NOMO-1 (cell line): Measurements from ENCODE around the gene XRCC2.
"Not testable (repeated sequence)": the region's sequence is repeated elsewhere in the genome, so short reads cannot be mapped to it uniquely, and the experiment has no call there.

Experiments
- DNase-seq, 2 experiments: peaks; one replicate each; lab custom pipeline; 2025; ENCODE audit not compliant: unreplicated experiment in 2 of 2; lab: John Stamatoyannopoulos, UW

The XRCC2 gene

DNA sequence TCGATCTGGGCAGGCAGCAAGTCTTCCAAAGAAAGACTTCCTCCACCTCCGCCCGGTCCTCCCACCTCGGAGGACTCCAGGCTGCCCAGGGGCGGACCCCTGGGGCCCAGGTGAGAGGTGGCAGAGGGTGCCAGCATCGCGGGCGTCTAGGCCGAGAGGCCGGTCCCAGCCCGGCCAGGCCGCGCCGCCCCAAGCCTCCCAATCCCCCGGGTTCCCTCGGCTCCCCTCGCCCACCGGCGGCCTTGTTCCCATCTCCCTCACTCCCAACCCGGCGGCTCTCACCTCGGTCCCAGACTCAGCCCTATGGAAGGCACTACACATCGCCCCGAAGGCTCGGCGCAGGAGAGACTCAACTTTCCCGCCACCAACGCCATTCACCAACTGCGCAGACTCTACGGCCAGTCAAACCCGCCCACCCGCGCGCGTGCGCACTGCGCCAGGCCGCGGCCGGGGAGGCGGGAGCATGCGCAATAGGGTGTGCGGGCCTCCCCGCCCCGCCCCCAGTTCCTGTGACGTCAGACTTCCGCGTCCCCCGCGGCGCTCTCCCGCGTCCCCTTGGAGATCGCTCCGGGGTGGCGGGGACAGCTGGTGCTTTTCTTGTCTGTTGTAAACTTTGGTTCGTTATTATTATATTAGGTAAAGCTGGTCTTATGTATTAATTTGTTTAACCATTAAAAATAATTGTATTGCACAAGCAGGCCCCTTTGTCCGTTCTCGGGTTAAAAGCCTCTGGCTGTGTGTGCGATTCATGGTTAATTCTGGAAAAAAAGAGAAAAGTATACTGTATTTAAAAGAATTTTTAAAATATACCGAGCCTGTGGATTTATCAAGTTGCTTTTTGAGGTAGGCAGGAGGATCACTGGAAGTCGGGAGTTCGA is at the start of gene XRCC2:
Gene XRCC2 (minus strand): TSS at position 383 of the 878 bp plus-strand sequence. CDS start 62 bp downstream, at position 321.
- DNase-seq, result peak; percentile 51 to 74

DNA sequence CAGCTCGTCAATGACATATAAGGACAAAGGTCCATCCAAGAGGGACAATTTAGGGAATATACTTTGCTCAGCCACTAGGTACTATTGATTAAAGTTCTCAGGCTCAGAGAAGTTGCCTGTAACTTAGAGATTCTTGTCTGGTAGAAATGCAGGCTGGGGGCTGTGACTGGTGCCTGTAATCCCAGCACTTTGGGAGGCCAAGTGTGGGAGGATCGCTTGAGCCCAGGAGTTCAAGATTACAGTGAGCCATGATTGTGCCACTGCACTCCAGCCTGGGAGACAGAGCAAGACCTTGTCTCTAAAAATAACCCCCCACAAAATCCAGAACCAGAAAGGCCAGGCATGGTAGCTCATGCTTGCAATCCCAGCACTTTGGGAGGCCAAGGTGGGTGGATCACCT is 47.4 kb upstream of the XRCC2 start:
- DNase-seq, result no peak

DNA sequence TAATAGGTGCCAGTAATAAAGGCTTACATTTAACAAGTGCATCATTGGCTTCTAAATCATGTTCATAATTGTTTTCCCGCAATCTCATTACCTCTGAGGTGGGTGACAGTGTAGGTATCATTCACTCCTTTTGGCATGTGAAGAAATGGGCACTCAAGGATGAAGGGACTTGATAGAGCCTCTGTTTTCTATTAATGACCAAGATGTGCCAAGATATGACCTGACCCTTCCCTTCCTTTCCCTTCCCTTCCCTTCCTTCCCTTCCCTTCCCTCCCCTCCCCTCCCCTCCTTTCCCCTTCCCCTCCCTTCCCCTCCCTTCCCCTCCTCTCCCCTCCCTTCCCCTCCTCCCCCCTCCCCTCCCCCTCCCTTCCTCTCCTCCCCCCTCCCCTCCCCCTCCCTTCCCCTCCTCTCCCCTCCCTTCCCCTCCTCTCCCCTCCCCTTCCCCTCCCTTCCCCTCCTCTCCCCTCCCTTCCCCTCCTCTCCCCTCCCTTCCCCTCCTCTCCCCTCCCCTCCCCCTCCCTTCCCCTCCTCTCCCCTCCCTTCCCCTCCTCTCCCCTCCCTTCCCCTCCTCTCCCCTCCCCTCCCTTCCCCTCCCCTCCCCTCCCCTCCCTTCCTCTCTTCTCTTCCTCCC is 36.6 kb upstream of the XRCC2 start:
- DNase-seq, result not testable (repeated sequence)

DNA sequence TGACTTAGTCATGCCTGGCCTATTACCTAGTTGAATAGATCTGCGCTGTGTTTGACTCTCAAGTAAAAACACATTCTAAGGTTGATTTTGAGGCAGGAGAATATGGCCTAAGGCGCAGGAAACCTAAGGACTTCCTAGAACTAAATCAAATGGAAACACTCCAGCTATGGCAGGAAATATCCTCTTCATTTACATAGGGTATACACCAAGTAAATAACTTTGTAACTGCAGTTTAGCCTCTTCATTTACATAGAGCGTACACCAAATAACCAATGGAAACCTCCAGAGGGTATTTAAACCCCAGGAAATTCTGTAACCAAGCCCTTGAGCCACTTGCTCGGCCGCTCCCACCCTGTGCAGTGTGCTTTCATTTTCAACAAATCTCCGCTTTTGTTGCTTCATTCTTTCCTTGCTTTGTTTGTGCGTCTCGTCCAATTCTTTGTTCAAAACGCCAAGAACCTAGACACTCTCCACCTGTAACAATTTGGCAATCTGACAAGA is 35.6 kb upstream of the XRCC2 start:
- no peak for DNase-seq

DNA sequence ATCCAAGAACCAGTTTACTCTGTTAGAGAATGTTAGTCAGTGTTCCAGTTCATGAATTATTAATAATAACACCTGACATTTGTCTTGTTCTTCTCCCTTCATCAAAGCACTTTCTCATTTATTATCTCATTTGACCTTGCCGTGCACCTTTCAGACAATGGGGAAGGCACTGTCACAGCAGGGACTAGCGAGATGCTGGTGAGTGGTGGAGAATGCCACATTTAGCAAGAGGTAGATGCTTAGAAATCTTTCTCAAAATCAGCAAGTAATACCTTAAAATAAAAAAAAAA is 34.2 kb upstream of the XRCC2 start:
- no peak for DNase-seq

DNA sequence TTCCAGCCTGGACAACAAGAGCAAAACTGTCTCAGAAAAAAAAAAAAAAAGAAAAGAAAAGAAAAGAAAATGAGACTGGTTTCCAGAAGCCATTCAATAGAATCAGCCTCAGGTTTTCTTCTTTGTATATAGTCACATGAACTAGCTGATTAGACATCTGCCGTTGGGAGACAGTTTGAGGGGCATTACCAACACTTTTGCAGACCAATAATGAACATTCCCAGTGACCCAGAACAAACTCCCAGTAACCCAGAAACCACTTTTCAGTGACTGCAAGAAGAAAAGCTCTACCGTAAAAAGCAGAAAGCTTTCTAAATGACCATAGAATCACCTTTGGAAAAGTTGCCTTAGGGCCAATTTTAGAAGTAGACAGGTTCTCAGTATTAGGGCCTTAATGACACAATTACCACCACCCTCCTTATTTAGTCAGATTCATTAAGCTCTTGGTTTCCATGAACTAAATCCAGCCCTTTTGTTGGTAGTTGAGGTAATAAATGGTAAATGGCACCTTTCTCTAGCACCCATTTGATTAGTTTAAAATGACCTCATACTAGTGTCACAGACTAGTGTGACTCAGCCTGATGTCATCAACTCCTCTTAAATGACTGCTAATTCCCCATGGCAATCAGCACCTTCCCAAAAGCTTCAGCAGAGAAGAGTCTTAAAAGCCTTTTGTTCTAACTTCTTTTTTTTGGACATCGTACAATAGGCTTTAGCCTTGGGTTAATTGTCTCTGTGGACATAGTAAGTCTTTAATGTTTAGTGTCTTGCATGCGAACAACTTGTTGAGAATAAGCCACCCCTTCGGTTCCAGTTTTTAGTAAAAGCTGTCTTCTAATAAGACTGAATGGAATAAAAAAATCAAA is 33.6 kb upstream of the XRCC2 start:
- DNase-seq, result no peak

DNA sequence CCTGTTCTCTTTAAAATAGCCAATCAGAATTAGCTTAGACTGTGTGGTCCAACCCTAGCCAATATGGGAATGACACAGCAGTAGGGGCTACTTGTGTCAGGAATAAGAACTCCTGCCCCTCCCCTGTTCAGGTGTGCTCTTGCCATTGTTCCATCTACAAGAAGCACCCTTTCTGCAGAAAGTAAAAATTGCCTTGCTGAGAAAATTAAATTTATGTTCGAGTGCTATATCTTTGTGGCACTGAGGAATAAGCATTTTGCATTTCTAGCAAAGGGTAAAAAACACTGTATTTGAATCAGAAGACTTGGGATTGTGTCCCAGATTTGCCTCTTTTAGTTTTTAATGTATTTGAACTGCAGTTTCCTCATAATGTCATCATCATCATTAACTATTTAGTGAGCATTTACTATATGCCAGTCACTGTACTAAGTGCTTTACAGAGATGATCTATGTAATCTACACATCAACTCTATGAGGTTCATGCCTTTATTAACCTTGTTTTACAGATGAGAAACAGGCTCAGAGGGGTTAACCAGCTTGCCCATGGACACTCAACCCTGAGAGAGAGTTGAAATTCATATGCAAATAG is 28.9 kb upstream of the XRCC2 start:
- no peak for DNase-seq

DNA sequence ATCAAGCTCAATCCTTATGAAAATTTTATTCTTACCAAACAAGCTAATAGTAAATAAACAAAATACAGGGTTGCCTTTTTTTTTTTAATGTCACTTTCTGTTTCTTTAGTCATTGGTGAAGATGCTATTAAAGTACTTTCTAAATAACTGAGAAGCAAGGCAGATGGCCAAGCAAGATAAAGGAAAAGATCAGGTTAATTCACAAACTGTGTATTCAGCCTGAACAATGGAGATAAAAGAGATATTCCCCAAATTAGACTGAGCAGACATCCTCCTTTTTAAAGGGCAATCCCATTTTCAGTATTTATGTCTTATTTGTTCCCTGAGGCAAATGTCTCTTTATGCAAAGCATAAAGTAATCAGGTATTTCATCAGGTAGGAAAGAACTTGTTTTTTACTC is 23.1 kb upstream of the XRCC2 start:
- no peak for DNase-seq

DNA sequence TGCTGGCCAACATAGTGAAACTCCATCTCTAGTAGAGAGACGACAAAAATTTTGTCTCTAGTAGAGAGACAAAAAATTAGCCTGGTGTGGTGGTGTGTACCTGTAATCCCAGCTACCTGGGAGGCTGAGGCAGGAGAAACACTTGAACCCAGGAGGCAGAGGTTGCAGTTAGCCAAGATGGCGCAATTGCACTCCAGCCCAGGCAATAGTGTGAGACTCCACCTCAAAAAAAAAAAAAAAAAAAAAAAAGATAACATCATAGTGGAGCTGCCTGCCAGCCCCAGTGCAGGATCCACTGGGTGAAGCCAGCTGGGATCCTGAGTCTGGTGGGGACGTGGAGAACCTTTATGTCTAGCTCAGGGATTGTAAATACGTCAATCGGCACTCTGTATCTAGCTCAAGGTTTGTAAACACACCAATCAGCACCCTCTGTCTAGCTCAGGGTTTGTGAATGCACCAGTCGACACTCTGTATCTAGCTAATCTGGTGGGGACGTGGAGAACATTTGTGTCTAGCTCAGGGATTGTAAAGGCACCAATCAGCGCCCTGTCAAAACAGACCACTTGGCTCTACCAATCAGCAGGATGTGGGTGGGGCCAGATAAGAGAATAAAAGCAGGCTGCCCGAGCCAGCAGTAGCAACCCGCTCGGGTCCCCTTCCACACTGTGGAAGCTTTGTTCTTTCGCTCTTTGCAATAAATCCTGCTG is 21.5 kb upstream of the XRCC2 start:
- not testable (repeated sequence) for DNase-seq

DNA sequence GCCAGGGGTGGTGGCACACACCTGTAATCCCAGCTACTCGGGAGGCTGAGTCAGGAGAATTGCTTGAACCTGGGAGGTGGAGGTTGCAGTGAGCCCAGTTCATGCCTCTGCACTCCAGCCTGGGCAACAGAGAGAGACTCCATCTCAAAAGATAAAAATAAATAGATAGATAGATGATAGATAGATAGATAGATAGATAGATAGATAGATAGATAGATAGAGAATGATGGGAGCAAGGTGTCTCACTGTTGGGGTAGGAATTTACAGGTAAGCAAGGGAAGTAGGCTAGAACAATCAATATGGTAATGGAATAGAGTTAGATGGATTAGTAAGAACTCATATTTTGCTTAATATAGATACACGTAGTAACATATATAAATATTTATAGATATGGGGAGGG is 16.3 kb upstream of the XRCC2 start:
- not testable (repeated sequence) for DNase-seq

DNA sequence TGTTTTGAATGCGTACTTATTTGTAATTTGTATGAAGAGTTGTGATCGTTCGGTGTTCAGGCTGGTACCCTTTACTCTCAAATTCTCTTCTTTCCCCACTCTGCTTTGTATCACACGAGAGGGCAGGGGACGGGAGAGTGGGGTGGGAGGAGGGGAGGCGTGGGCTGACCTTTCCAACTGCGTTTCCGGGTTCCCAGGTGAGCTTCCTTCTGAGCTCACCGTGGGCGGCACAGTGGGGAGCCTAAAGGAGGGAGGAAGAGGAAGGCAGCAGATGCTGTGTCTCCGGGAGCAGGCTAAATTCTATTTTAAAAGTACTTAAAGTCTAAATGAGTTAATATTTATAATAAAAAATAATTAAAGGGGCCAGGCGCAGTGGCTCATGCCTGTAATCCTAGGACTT is 7.4 kb upstream of the XRCC2 start:
- DNase-seq, result no peak

DNA sequence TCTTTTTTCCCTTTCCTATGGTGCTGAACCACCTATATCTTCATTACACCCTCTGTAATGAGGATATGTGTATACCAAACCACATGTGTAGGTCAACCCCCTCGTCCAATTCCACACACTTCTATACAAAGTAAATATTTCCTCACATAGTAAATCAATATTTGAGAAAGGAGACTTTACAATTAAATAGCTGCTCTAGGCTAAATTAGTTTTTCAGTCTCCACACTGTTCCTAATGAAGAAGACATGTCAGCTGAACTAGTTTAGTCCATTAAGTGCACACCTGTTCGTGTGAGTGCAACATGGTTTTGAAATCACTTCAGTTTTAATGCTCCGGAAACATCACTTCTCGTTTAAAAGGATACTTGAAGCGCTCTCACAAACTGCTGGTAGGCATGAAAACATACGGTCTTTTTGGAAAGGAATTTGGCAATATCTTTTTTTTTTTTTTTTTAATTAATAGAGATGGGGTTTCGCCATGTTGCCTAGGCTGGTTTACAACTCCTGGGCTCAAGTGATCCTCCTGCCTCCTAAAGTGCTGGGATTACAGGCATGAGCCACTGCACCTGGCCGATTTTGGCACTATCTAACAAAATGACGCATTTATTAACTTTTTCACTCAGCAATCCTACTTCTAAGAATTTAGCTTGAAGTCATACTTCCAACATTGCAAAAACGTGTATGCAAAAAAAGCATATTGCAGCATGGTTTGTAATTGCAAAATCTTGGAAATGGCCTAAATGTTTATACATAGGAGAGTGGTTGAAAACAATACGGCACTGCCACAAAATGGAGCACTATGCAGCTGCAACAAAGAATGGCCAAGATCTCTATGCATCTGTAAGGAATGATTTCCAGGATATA is 2.1 kb upstream of the XRCC2 start:
- no peak for DNase-seq

DNA sequence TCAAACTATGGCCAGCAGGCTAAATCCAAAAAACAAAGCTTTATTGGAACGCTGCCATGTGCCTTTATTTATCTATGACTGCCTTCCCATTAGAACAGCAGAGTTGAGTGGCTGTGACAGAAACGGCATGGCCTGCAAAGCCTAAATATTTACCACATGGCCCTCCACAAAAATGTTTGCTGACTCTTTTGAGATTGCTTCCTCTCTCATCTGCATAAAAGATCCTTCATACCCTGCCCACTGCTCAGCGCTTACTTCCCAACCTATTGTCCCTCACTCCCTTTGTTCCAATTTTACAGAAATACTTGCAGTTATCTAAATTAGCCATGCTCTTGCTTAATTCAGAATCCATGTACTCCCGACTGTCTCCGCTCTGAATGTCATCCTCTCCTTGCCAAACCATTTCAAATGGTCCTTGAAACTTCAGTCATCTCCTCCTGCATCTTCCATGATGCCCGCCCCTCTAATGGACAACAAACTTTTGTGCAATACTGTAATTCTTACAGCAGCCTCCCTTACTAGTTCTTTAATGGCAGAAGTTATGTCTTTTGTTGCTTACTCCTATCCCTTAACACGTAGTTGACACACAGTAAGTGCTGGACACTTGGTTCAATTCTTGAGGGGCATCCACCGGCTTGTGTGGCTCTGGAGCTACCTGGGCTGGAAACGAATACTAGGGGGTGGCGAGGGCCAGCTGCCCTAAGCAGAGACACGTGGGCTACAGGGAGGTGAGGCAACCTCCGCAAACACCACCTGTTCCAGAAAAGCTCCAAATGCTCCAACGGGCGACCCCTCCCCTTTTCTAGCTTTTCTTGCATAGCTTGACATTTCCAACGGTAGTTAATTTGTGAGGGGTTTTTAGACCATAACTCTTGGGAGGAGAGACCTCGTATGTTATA is 832 bp downstream of the XRCC2 start:
- DNase-seq, result peak in 1 of 2 experiments; percentile 31

DNA sequence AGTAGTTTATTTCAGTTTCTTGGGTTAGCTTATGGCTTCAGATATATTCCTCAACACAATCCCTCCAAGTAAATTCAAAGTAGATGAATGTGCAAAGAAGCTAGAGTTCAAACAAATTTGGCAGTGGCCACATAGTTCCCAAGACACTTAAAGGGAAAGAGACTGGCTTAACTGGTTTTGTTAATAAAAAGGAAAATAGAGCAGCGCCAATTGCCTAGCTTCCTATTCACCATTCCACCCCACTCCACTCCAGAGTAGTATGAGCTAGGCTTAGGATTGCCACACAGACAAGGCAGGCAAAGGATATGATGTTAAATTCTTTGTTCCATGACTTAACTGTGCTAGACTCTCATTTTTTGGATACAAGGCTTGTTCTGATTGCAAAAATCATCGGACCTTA is 2.0 kb downstream of the XRCC2 start:
- DNase-seq, result no peak

DNA sequence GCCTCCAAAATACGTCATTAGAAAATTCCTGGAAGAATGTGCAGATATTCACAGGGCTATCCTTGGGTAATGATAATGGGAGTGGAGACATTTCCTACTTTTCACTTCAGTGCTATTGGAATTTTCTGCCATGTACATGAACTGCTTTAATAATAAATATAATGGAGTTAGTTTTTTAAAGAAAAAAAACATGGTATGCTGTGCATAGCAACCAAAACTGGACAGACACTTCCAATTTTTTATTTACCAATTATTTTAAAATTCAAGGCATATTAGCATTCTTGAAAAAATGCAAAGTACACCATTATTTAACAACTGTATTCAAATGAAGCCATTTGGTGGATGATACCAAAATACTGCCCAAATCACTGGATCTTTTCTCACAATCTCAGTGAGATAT is 3.3 kb downstream of the XRCC2 start:
- DNase-seq, result no peak

DNA sequence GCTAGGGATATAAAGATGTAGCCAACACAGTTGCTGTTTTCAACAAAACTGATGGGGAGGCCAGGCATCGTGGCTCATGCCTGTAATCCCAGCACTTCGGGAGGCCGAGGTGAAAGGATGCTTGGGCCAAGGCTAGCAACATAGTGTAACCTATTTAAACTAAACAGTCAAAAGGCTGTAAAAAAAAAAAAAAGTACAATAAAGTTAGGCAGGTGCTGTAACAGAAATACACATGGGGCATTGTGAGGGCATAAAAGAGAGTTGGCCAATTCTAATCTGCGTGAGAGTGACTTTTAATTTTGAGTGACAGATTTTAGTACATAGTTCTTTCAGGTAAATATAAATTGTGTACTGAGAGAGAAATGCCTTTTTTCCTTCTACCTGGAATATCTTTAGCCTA is 6.2 kb downstream of the XRCC2 start:
- no peak for DNase-seq

DNA sequence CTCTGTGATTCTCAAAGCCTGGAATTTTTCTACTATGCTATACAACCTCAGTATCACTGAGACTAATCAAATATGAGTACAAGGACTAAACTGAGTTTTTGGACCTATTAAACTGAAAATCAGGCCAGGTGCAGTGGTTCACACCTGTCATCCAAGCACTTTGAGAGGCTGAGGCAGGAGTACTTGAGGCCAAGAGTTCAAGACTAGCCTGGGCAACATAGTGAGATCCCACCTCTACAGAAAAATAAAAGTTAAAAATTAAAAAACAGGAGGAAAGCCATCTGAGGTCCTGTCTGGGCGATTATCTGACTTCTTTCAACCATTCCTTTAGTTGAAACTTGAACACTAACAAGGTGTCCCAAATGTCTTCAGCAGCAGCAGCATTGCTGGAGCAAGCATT is 7.0 kb downstream of the XRCC2 start:
- DNase-seq, result no peak

DNA sequence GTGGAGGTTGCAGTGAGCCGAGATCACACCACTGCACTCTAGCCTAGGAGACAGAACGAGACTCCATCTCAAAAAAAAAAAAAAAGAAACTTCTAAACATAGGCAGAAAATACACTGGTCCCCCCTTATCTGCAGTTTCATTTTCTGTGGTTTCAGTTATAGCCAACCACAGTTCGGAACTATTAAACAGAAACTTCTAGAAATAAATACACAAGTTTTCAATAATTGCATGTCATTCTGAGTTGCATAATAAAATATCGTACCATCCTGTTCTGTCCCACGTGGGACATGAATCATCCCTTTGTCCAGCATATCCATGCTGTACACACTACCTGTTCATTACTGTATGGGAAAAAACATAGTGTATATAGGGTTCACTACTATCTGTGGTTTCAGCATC is 8.0 kb downstream of the XRCC2 start:
- DNase-seq, result no peak
